ENCODE measurements around the gene CUL5.

DNA sequence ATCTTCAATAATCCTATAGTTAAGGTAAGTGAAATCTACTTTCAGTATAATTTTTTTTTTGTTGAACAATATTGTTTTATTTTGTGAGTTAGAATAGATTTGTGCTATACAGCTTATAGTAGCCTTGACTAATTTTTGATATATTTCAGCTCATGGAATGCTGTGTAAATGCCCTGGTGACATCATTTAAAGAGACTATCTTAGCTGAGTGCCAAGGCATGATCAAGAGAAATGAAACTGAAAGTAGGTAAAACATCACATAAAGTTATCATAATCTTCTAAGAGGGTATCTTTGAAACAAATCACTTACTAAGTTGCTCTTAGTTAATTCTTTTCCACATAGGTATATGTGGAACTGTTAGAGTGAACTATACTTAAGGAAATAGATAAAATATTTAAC lies 61.2 kb downstream of the CUL5 start:
- TF ChIP-seq POLR2AphosphoS5 (IDR thresholded peaks at IDR 0.05) (no peak), POLR2A (IDR thresholded peaks at IDR 0.05) (no peak), EP300 (IDR thresholded peaks at IDR 0.05) (no peak)
- TF ChIP-seq, protein P1, sequence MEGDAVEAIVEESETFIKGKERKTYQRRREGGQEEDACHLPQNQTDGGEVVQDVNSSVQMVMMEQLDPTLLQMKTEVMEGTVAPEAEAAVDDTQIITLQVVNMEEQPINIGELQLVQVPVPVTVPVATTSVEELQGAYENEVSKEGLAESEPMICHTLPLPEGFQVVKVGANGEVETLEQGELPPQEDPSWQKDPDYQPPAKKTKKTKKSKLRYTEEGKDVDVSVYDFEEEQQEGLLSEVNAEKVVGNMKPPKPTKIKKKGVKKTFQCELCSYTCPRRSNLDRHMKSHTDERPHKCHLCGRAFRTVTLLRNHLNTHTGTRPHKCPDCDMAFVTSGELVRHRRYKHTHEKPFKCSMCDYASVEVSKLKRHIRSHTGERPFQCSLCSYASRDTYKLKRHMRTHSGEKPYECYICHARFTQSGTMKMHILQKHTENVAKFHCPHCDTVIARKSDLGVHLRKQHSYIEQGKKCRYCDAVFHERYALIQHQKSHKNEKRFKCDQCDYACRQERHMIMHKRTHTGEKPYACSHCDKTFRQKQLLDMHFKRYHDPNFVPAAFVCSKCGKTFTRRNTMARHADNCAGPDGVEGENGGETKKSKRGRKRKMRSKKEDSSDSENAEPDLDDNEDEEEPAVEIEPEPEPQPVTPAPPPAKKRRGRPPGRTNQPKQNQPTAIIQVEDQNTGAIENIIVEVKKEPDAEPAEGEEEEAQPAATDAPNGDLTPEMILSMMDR (IDR thresholded peaks at IDR 0.05) = no peak
